Activated naive CD4-positive, alpha-beta T cell treated with anti-CD3 and anti-CD28 coated beads for 36 hours (primary cell): ENCODE data around the gene AEBP2. TPM values are rescaled to one million over a fixed set of nuclear protein-coding genes. Genes with fewer than 3 reads are reported as not detected.
"Not testable (repeated sequence)": the region's sequence is repeated elsewhere in the genome, so short reads cannot be mapped to it uniquely, and the experiment has no call there.

Experiments used
- CTCF ChIA-PET: fragments of 350-600 bp; sonication (Branson Sonifier 250); formaldehyde crosslinking; loops from one replicate; lab custom pipeline; 2021; ENCODE audit warnings: antibody characterized with exemption; lab: Charles Lee
- DNase-seq: peaks from one replicate; pipeline ENCODE4 v3.0.0-alpha.2; 2020
- H3K27ac Mint-ChIP-seq: one replicate; pipeline ENCODE4 v1.8.0; 2021; ENCODE audit warnings: mild to moderate bottlenecking, mixed read lengths
- H3K27me3 Mint-ChIP-seq: one replicate; pipeline ENCODE4 v1.8.0; 2021; ENCODE audit warnings: low read depth, mixed read lengths
- H3K36me3 Mint-ChIP-seq: one replicate; pipeline ENCODE4 v1.8.0; 2021; ENCODE audit warnings: low read depth, mixed read lengths
- H3K4me1 Mint-ChIP-seq: one replicate; pipeline ENCODE4 v1.8.0; 2021; ENCODE audit warnings: low read depth, mixed read lengths
- H3K4me3 Mint-ChIP-seq: one replicate; pipeline ENCODE4 v1.8.0; 2021; ENCODE audit warnings: mild to moderate bottlenecking, moderate library complexity, mixed read lengths
- H3K9me3 Mint-ChIP-seq: one replicate; pipeline ENCODE4 v1.8.0; 2021; ENCODE audit warnings: mixed read lengths
- intact Hi-C: fragments of 100-400 bp; cut with micrococcal nuclease; formaldehyde crosslinking; loops from one replicate; pipeline ENCODE4 v1.15.1; 2023
- total RNA-seq, 2 experiments: library from RNA; stranded (reverse); gene quantifications; one replicate each; pipeline ENCODE4 v1.2.3, GENCODE V29; 2021

AEBP2 gene
- total RNA-seq, 2 experiments from 2014 or later, result 32.4 to 35.2 TPM

GRCh38 chr12:19552441-19553097, 113.3 kb downstream of the AEBP2 start:
- Mint-ChIP-seq H3K4me1 (peaks cover 12% of the 10 kb centered on the region), H3K27ac (peak overlapping the region; percentile 65), H3K4me3 (peak overlapping the region; percentile 1)
- H3K36me3 Mint-ChIP-seq, H3K9me3 Mint-ChIP-seq, H3K27me3 Mint-ChIP-seq: not testable (repeated sequence)
- CTCF ChIA-PET, result interaction anchor here (0.6 kb wide), 1 partner anchor 41 kb away, joined by 3 read pairs; no protein-coding TSS in a partner anchor
- intact Hi-C loops, result loop anchor here (1.0 to 2.0 kb wide), 4 partner anchors 69 to 170 kb away; no protein-coding TSS in a partner anchor
- peak; percentile 53 for DNase-seq

GRCh38 chr12:19553175-19553574, 113.9 kb downstream of the AEBP2 start:
- Mint-ChIP-seq H3K4me3 (no peak overlapping the region), H3K27ac (no peak overlapping the region), H3K36me3 (peaks cover 8% of the 10 kb centered on the region), H3K27me3 (no peaks in the 10 kb centered on the region), H3K9me3 (no peaks in the 10 kb centered on the region), H3K4me1 (peaks cover 12% of the 10 kb centered on the region)
- CTCF ChIA-PET, result interaction anchor here (0.6 kb wide), 1 partner anchor 42 kb away, joined by 3 read pairs; no protein-coding TSS in a partner anchor
- no peak for DNase-seq
- intact Hi-C loops, result loop anchor here (2.0 kb wide), 1 partner anchor 170 kb away; no protein-coding TSS in a partner anchor

- Mint-ChIP-seq H3K4me1 (peaks cover 7% of the 10 kb centered on the region), H3K4me3 (no peak overlapping the region), H3K9me3 (peaks cover 9% of the 10 kb centered on the region), H3K36me3 (peaks cover 25% of the 10 kb centered on the region), H3K27ac (no peak overlapping the region), H3K27me3 (no peaks in the 10 kb centered on the region)
- no peak for DNase-seq
- CTCF ChIA-PET, result interaction anchor here (0.6 kb wide), 1 partner anchor 8 kb away, joined by 3 read pairs; no protein-coding TSS in a partner anchor
- intact Hi-C loops, result no loop called here
Measured at GRCh38 chr12:19561411-19561961, 122.2 kb downstream of the AEBP2 start.
